Choroid plexus epithelial cell (primary cell): ENCODE results near the gene EXOC6B.

Experiments
- DNase-seq: peaks from one replicate; pipeline ENCODE4 v3.0.0-alpha.2; 2010; ENCODE audit warnings: low read depth
- H3K4me3 ChIP-seq: 2 replicates; pipeline ENCODE4 v1.5.1; 2011; ENCODE audit warnings: low read depth, mild to moderate bottlenecking, control low read depth, low read length, moderate library complexity
- CTCF ChIP-seq: conservative IDR thresholded peaks from 2 replicates; pipeline ENCODE4 v1.5.1; 2011; ENCODE audit warnings: low read depth, mild to moderate bottlenecking, control low read depth, inconsistent platforms, low read length, moderate library complexity

EXOC6B gene

DNA sequence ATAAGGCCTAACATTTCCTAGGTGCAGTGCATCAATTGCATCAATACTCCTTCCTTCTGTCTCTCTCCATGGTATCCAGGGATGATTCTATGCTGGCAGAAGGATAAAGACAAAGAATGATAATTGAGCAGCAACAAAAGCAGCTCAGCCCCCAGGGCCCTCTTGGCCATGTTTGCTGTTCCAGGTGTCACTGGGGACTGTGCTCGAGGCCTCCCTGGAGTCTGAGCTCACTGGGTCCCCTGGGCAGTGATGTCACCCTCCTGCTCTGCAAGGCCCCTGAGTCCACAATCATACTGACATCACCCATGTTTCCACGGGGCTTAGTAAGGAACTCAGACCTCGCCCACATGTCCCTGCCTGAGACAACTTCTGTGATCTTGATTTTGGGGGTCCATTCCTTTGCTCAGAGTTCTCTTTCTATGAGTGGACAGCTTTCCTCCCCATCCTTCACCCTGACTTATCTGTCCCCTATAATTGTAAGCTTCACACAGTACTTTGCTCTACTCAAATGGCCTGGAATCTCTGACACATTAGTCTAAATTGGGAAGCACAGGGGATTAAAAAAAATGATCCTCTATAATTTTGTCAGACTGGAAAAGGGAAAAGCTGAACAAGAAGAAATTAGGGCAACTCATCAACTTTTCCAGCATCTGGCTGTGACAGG, 15.8 kb upstream of the EXOC6B start:
- no peak overlapping the region for H3K4me3 ChIP-seq
- no peak for TF ChIP-seq CTCF
- no peak for DNase-seq

- no peak for TF ChIP-seq CTCF
- peak; percentile 17 for DNase-seq
Measured at GRCh38 chr2:72840066-72840465, 14.2 kb upstream of the EXOC6B start.

GRCh38 chr2:72837171-72837570, 11.3 kb upstream of the EXOC6B start:
- no peak for TF ChIP-seq CTCF
- no peak overlapping the region for H3K4me3 ChIP-seq
- DNase-seq: peak; percentile 57

More at GRCh38 chr2:72840066-72840465, 14.2 kb upstream of the EXOC6B start:
- H3K4me3 ChIP-seq: no peak overlapping the region

DNA sequence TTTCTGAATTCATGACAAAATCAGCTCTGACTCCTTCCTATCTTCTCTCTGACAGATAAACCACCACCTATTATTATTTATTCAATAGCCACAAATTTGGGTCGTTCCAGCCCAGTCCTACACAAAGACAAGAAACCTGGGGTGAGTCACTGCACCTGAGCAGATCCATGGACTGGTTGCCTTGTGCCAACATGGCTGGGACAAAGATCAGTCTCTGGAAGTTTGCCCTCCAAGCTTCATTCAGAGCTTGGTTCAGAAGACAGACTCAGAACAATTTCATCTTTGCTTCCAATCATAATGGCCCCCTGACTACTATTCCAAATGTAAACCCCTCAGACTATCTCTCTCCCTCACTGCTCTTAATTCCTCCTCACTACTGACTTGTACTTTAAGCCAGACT, 9.6 kb upstream of the EXOC6B start:
- no peak for DNase-seq
- no peak for TF ChIP-seq CTCF
- no peak overlapping the region for H3K4me3 ChIP-seq

GRCh38 chr2:72834596-72834995, 8.8 kb upstream of the EXOC6B start:
- no peak overlapping the region for H3K4me3 ChIP-seq
- no peak for DNase-seq
- TF ChIP-seq CTCF: no peak

DNA sequence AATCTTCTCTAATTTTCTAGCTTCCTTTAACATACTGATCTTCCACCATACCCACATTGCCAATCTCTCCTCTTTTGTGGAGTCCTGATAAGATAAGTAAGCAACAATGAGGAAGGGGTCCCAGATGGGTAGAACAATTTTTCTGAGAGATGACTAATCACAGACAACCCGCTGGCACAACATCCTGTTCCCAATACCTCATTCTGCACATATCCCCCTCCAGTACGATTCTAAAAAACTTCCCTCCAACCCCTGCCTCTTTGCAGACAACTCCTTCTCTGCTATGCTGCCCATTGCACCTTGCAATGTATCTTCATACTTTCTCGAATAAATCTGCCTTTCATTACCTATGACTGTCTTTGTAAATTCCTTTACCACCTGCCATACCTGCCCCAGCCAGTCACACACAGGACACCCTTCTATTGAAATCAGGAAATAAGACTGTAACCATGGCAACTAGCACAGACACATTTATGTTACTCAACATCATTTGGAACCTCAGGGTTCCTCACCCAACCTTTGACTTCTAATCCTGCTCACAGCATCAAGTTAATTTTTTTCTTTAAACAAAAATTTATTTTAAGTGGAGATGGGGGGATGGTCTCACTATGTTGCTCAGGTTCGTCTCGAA, 7.4 kb upstream of the EXOC6B start:
- no peak for DNase-seq
- no peak for TF ChIP-seq CTCF
- no peak overlapping the region for H3K4me3 ChIP-seq

DNA sequence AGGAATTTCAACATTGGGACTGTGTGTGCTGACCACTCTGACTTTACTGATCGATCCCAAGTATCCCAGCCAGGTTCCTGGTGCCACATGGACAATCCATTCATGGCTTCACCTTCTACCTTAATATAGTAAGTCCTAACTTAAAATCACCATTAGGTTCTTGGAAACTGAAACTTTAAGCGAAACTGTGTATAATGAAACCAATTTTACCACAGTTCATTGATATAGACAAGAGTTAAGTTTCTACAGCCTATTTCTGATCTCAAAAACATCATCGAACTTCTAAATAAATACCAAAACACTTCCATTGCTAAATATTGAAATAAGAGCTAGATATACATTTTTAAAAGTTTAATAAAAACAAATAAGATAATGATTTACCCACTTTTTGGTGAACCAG, 4.4 kb upstream of the EXOC6B start:
- H3K4me3 ChIP-seq: no peak overlapping the region
- no peak for DNase-seq
- no peak for TF ChIP-seq CTCF
